Islet precursor cell (in vitro differentiated cells): ENCODE data around the gene VMO1.
"Not testable (repeated sequence)": the region's sequence is repeated elsewhere in the genome, so short reads cannot be mapped to it uniquely, and the experiment has no call there.

ENCODE experiments used
- DNase-seq: peaks from one replicate; pipeline ENCODE4 v3.0.0-alpha.2; 2018

Gene VMO1, protein sequence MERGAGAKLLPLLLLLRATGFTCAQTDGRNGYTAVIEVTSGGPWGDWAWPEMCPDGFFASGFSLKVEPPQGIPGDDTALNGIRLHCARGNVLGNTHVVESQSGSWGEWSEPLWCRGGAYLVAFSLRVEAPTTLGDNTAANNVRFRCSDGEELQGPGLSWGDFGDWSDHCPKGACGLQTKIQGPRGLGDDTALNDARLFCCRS

DNA sequence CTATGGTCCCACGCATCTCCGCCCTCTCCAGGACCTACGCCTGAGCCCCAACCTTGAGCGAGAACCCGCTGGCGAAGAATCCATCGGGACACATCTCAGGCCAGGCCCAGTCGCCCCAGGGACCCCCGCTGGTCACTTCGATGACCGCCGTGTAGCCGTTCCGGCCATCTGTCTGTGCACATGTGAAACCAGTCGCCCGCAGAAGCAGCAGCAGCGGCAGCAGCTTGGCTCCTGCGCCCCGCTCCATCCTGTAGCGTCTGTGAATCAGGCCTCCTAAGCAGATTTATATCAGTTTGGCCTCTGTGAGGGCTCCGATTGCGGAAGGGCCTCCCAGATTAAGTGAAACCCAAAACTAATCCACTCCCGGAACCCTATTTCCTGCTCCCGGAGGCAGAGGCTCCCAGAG is at the start of gene VMO1:
Gene VMO1, minus strand, starts transcription at position 259 of the 406 bp plus-strand sequence. Its CDS starts 12 bp downstream, at position 247.
- DNase-seq: no peak

DNA sequence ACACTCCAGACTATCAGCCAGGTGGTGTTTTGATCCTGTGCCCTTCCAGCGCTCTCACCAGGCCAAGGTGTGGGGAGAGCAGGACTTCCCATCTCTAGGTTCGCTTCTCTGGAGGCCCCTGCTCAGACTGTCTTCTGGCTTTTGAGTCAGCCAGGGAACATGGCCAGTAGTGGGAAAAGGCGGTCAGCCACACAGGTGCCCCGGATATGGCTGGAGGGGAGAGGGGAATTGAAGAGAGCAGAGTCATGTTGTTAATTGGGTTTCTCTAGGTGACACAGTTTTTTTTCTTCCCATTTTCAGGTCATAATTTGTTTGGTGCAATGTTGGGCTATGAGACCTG is 48.5 kb upstream of the VMO1 start:
- DNase-seq: no peak

DNA sequence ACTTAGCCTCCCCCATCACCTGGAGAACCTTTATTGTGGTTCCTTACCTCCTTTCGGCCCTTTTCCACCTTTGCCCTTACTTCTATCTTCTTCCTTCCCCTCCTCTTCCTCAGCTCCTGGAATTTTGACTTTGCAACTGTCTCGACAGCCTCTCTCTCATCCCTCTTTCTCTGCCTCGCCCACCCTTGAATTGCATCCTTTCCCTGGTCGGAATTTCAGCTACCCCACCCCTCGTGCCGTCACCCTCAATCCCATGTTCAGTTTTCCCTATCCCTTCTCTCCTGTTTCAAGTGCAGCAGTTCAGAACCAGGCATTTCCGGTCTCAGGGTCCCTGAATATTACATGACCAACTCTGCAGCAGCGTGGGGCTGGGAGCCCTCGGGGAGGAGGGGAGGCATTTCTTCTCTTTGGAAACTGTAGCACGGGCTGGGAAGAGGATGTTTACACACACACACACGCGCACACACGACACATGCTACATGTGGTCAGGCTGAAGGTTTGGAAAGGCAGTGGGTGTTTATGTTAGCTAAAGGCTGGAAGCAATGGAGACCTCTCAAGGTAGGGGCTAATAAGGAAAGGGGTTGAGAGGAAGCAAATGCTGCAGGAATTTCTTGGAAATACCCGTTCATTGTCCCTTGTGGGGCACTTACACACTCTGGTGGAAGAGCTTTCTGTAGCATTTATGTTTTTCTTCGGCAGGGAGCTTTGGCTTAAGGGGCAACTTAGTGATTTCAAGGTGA is 47.9 kb upstream of the VMO1 start:
- peak; percentile 77 for DNase-seq

DNA sequence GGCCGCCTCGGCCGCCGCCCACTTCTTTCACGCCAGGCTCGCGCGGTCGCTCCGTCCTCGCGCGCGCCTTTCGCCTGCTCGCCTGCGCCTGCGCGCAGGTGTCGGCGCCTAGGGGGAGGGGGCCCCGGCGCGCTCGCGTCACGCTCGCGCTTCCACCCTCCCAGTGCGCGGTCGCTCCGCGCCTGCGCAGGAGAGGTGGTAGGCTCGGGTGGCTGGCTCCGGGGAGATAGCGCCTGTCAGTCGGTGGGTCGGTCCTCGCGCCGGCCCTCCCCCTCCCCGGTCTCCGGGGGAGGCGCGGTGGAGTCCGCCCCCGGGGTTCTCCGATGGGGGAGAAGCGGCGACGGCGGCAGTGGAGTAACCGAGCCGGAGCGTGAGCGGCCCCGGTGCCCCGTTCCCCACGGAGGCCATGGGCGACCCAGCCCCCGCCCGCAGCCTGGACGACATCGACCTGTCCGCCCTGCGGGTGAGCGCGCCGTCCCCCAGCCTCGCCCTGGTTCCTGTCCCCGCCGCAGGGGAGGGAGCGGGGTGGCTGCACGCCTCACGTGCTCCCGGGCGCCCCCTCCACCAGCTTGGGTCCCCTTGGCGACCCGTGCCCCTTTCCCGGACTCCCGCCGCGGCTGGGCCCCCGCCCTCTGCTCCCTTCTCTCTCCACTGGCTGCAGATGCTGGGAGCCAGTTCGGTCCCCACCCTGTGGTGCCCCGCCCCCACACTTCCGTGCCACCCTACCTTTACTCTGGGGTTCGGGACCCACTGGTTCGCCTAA is 47.2 kb upstream of the VMO1 start, which contains the start of gene MINK1:
Gene MINK1, plus strand, starts transcription at position 163 of the 763 bp plus-strand sequence. Its CDS starts 244 bp downstream, at position 407.
- DNase-seq: peak; percentile 97

DNA sequence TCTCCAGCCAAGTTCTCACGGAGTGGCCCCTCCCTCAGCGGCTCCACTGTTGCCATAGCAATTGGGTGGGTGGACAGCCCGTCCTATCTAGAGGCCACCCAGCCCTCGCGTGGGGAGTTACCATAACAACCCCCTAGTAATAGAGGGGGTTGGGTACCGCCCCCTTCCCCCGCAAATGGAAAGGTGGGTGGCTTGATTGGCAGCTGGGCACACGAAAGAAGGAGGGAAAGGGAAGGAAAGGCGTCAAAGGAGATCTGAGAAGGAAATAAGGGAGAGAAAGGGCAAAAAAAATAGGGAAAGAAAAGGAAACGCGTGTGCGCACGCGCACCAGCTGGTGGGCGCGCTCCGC is 46.6 kb upstream of the VMO1 start:
- DNase-seq: not testable (repeated sequence)

DNA sequence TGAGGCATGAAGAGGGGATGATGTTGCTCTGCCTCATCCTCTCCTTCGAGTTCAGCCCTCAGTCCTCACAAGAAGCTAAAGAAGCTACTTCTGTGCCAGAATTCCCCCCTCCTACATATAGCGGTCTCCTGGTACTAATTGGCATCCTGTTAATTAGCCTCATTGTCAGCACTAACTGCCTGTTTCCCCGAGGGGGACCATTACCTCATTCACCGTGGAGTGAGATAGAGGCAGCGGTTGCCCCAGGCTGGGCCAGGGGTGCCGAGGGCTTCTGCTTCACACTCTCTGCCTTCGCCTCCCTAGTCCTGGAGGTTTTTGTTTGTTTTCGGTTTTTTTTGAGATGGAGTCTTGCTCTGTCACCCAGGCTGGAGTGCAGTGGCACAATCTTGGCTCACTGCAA is 41.2 kb upstream of the VMO1 start:
- DNase-seq: no peak

DNA sequence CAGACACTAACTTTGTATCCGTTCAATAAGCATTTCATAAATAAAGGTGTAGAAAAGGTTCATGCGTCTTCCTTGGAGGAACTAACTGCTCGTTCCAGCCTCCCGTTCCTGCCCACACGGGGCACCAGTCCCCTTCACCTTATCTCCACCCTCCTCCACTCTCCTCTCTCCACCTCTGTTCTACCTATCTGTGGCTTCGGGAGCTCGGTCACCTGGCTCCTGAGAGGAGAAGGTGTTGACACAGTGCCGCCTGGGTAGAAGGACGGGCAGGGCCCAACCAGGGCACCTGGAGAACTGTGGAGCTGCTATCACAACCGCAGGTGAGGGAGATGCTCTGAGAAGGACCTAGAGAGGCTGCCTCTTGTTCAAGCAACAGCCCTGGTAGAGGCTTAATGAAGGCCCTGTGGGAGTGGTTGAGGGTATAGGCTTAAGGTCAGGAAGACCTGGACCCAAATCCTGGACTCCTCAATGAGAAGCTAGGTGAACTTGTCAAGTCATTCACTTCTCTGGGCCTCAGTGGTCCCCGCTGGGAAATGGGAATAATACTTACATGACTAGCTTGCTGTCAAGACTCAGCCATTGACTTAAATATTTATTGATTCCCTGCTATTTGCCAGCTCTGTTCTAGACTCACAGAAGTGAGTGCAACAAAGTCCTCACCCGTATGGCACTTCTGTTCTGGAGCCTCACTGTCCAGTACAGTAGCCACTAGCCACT is 37.4 kb upstream of the VMO1 start:
- no peak for DNase-seq

DNA sequence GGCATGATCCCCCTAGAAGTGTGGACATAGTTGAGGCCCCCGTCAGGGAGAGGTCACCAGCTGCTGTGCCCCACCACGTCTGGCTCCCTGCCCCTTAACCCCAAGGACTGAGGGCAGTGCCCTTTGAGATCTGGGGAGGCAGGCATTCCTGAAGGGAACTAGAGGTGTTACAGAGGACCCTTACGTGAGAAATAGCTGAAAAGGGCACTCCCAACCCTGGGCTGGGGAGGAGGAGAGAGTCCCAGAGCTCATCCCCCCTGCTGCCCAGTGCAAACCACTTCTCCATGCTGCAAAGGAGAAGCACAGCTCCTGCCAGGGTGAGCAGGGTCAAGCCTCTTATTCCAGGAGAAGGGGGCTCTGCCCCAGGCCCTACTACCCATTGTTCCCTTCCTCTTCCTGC is 36.7 kb upstream of the VMO1 start:
- DNase-seq: no peak

DNA sequence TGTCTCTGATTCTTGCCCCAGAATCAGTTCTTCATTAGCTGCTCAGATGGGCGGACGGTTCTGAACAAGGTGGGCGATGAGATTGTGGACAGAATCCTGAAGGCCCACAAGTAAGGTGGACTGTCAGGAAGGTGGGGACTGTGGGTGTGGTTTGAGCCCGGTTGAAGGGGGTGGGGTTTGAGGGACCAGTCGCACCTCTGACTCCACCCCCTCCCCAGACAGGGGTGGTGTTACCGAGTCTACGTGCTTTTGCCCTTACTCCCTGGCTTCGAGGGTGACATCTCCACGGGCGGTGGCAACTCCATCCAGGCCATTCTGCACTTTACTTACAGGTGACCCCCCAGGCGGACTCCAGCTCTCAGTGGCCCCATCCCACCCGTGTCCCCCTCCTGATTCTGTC is 32.1 kb upstream of the VMO1 start:
- no peak for DNase-seq

DNA sequence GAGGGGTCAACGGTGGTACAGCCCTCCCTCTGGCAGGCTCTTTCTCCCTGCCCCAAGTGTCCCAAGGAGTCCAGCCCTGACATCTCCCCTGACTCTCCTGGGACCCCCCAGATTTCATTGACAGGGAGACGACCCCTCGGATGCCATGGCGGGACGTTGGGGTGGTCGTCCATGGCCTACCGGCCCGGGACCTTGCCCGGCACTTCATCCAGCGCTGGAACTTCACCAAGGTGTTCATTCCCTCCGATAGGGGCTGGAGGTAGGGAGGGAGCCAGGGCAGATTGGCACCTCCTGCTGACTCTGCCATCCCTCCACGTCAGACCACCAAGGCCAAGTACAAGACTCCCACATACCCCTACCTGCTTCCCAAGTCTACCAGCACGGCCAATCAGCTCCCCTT is 30.7 kb upstream of the VMO1 start:
- no peak for DNase-seq

DNA sequence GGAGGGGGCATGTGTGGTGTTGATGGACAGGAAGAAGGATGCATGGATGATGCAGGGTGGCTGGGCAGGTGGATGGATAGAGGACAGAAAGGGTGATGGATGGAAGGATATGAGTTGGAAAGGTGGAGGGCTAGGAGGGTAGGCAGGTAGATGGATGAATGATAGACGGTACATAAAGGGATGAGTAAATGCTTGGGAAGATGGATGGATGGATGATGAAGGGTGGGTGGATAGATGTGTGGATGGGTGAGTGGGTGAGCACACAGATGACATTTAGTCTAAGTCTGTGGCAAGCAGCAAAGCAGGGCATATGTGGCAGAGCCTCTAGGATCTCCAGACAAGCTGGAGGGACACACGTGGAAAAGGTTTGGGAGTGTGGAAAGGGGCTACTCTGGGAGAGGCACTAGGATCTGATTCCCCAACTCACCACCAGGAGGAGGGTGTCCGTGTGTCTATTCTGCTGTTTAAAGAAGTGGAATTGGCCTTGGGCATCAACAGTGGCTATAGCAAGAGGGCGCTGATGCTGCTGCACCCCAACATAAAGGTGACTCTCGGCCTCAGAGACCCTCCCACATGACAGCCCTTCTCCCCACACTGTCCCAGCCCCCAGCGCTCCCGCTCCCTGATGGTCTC is 29.0 kb upstream of the VMO1 start:
- DNase-seq: no peak

DNA sequence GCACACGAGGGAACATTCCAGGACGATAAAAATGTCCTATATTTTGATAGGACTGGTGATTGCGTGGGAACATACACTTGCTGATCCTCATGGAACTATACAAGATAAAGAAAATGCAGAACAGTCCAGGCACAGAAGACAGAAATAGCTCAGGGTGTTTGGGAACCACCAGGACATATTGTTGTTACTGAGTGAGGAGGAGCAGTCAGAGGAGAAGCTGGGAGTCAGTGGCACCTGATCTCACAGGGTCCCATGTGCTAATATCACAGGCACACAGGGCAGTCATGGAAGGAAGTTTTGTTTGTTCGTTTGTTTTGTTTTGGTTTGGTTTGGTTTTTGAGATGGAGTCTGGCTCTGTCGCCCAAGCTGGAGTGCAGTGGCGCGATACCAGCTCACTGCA is 26.5 kb upstream of the VMO1 start:
- DNase-seq: no peak

DNA sequence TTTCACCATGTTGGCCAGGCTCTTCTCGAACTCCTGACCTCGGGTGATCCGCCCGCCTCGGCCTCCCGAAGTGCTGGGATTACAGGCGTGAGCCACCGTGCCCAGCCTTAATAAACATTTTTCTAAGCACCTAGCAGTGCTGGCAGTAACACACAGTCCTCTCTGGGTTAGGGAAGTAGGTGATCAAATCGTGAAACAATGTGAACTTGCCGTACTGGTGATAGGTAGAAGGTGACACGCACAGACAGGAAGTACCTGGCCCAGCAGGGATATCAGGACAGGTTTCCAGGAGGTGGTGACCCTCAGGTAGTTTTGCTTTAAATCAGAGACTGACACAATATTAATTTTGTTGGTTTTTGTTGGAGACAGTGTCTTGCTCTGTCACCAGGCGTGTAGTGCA is 25.3 kb upstream of the VMO1 start:
- no peak for DNase-seq

DNA sequence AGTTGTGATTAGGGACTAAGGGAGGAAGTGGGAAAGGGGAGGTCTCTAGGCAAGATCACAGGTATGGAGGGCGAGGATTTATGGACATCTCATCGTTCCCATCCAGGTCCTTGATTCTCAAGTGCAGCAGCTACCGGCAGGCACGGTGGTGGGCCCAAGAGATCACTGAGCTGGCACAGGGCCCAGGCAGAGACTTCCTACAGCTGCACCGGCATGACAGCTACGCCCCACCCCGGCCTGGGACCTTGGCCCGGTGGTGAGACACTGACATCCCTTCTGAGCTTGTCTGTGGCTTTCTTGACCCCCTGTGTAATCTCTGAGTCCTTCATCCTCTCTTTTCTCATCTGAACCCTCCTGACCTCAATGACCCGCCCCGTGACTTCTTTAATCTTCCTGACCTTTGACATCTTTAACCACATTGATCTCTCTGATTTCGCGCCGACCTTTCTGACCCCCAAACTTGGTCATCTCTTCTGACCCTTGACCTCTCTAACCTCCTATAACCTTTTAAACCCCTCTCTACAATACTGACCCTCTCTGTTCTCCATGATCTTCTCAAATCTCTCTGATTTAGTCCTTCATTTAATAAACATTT is 24.6 kb upstream of the VMO1 start:
- DNase-seq: no peak

DNA sequence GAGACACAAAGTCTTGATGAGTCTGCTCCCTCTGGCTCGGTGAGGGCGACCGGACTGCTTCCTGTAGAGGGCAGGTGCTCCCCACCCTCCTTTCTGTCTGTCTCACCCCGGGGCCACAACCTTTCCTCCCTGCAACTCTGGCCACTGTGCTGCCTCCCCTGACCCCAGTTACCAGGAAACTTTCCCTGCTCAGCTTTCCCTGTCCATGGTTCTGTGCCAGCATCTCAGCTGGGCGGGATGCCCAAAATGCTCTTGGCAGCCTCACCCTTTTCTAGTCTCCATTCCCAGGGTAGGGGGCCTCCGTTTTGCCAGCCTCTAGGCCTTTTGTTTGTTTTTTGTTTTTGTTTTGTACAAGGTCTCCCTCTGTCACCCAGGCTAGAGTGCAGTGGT is 22.2 kb upstream of the VMO1 start:
- no peak for DNase-seq

DNA sequence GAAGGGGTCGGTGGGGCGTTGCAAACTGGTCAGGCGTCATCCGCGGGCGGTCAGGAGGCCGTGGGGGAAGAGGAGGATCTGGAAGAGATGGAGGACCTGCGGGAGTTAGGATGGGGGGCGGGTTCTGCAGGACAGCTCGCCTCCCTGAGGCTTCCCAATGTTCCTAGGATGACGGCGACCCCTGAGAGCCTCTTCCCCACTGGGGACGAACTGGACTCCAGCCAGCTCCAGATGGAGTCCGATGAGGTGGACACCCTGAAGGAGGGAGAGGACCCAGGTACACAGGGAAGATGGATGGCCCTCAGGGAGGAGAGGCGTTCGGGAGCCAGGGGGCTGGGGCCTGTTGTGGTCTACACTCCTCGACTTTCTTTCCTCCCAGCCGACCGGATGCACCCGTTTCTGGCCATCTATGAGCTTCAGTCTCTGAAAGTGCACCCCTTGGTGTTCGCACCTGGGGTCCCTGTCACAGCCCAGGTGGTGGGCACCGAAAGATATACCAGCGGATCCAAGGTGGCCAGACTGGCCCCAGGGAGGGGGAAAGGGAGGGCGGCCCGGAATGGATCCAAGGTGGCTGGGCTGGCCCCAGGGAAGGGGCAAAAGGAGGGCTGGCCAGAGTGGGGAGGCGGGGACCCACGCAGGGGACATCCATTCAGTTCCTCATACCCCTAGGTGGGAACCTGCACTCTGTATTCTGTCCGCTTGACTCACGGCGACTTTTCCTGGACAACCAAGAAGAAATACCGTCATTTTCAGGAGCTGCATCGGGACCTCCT is 21.6 kb upstream of the VMO1 start:
- DNase-seq: no peak

DNA sequence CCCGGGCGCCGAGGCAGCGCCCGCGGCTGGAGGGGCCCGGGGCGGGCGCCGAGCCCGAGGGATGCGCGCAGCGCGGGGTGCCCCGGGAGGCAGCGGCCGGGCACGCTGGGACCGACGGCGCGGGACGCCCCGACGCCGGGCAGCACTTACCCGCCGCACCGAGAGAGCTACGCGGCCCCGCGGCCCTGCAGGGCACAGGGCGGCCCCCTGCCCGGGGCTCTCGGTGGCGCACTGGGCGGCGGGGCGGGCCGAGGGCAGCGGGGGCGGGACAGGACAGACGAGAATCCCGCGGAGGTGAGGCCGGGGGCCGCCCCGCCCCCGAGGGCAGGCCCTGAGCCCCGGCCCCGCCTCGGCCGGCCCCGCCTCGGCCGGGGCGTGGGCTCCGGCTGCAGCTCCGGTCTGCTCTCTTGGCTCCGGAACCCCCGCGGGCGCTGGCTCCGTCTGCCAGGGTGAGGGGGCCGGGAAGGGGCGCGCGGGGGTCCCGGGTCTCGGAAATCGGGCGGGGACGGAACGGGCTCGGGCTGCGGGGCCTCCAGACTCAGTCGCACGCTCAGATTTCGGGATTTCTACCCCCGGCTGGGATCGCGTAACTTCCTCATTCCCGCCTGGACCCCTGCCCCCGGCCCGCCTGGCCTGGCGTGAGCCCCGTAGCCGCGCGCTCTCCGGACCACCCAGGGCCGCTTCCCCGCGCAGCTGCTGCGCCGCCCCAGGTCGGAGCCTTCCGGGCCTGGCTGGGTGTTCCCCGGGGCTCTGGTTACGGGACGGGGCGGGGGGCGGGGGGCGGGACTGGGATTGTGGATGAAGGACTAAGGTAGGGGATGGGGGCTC is 20.8 kb upstream of the VMO1 start, which contains the start of gene PLD2:
Gene PLD2, plus strand, starts transcription at position 376 of the 828 bp plus-strand sequence. CDS start 621 bp downstream, outside the sequence.
- DNase-seq: peak; percentile 95

DNA sequence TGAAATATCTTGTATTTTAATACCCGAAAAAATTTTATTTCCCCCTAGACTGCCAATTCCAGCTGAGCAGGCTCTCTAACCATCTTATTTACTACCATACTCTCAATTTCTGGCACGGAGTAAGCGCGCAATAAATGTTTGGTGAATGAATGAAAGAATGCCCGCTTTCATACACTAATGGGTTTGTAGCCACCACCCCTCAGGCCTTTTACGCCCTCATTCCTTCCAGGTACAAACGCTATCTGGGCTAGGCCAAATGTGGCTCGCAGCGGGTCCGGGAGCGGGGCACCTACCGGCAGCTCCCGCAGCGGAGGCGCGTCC is 20.3 kb upstream of the VMO1 start:
- DNase-seq: no peak

DNA sequence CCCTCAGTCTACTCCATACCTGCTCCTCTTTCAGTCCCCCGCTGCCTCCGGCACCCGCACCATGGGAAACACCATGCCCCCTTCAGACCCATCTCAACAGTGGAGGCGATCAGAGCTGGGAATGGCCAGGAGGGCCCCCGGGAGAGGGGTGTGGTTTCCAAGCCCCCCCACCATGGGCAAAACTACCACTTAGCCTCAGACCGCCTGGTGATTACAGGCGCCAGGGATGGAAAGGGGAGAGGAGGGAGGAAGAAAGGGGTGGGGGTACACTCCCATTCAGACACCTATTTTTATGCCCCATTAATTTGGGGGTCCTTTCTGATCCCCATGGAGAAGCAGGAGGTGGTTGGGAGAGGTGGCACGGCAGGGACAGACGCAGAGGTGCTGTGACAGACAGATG is 16.1 kb upstream of the VMO1 start, which contains the start of gene C17orf114:
Gene C17orf114, minus strand, starts transcription at position 101 of the 400 bp plus-strand sequence.
- DNase-seq: no peak

DNA sequence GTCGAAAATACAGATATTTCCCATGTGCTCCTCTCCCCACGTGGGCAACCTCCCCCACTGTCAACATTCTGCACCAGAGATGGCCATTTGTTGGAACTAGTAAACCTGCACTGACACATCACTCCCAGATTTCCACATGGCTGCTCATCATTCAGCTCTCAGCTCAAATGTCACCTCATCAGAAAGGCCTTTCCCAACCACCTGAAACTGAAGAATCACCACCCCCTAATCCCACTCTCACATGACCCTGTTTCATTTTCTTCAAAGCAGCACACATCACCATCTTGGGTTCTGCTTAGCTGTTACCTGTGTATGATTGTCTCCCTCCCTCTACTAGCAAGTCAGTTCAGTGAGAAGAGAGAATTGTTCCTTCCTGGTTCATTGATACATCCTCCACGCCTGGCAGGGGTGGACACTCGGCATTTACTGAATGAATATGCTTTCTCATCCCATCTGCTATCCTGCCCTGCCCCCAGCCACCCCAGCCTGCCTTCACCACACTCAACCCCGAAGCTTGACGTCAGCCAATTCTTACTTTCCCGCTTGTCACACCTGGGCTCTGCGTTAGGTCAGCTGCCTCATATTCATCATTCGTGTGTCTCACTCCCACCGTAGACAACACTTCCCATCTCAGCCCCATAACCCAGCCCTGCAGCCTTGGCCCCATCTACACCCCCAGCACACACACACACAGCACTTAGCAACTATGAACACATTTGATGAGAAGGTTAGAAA is 14.5 kb upstream of the VMO1 start:
- DNase-seq: no peak
